Upper lobe of left lung (tissue), 4 donors: ENCODE measurements around the gene NDUFC1.

Experiments used
- POLR2A ChIP-seq, 4 donors: fragments of 450-650 bp; IDR thresholded peaks; one replicate each; pipeline ENCODE4 v1.5.1; 2016 to 2017; ENCODE audit warnings: antibody characterized with exemption in 4 of 4, mild to moderate bottlenecking in 2 of 4
- POLR2AphosphoS5 ChIP-seq, 2 donors: sonication (generic); formaldehyde crosslinking; IDR thresholded peaks; one replicate each; pipeline ENCODE4 v1.5.1; 2017; ENCODE audit warnings: antibody characterized with exemption in 2 of 2
- TF ChIP-seq, protein P1 (sequence below), 6 experiments: fragments of 450-650 bp in 4 of 6; fragments of 200-600 bp in 2 of 6; sonication (generic) in 2 of 6; IDR thresholded peaks; one replicate each; pipeline ENCODE4 v1.5.1; 2016 to 2019; ENCODE audit warnings: antibody characterized with exemption in 6 of 6

DNA sequence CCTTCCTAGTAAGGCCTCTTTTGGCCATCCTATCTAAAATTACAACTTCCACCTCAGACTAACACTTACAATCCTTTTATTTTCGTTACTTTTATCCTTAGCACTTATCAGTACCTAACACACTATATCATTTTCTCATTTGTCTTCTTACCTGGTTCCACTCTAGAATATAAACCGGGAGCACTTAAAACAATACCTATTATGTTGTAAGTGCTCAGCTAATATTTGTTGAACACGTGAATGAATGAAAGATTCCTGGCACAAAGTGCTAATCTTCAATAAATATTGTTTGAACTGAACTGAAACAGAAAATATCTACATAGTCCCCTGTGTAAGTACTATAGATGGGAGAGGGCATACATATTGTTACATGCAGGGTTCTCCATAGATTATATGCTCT lies 36.6 kb downstream of the NDUFC1 start:
- TF ChIP-seq, protein P1, sequence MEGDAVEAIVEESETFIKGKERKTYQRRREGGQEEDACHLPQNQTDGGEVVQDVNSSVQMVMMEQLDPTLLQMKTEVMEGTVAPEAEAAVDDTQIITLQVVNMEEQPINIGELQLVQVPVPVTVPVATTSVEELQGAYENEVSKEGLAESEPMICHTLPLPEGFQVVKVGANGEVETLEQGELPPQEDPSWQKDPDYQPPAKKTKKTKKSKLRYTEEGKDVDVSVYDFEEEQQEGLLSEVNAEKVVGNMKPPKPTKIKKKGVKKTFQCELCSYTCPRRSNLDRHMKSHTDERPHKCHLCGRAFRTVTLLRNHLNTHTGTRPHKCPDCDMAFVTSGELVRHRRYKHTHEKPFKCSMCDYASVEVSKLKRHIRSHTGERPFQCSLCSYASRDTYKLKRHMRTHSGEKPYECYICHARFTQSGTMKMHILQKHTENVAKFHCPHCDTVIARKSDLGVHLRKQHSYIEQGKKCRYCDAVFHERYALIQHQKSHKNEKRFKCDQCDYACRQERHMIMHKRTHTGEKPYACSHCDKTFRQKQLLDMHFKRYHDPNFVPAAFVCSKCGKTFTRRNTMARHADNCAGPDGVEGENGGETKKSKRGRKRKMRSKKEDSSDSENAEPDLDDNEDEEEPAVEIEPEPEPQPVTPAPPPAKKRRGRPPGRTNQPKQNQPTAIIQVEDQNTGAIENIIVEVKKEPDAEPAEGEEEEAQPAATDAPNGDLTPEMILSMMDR (IDR thresholded peaks at IDR 0.05), result no peak
- TF ChIP-seq POLR2A (IDR thresholded peaks at IDR 0.05) (no peak), POLR2AphosphoS5 (IDR thresholded peaks at IDR 0.05) (no peak)
